ENCODE results near the gene DHDH.
"Not testable (repeated sequence)": the region's sequence is repeated elsewhere in the genome, so short reads cannot be mapped to it uniquely, and the experiment has no call there.

The DHDH gene

DNA sequence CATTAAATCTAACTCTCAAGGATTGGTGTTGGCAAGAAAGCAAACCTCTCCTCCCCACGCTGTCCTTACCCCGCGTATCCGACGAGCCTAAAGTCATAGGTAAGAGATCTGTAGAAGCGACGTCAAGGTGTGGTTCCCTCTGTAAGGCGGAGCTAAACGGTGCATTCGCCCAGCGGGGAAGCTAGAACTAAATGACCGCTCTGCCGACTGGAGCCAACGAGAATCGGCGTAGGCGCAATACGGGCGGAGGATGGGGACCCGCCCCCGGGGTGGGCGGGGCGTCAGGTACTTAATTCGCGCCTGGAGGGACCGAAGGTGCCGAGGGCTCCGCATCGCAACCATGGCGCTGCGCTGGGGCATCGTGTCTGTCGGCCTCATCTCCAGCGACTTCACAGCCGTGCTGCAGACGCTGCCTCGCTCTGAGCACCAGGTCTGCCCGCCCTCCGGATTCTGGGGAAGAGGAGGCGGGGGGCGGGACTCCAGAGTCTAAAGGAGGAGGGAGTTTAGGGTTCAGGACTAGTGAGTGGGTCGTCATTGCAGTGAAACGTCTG lies at the start of gene DHDH:
TSS of gene DHDH (plus strand) at position 318 of the 551 bp plus-strand sequence. CDS start at position 341, 23 bp downstream.
- peak; percentile 63 for DNase-seq (ENCODE audit: low read depth)

DNA sequence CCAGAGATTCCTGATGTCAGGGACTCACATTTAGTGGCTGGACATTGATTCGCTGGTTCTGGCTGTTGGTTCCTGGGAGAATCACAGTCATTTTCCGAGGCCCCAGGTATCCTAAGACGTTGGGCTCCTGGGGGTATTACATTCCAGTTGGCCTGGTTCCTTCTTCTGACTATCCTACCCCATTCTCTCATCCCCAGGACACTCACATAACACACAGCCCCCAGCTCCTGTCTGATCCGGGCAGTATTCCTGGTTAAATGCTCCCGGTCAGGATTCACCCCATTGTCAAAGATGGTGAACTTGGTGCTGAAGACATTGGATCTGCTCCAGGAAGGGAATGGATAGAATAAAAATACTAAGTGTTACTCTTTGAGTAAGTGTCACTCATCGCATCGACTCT lies 49.8 kb upstream of the DHDH start:
- DNase-seq (ENCODE audit: low read depth): no peak

- DNase-seq (ENCODE audit: low read depth): no peak
These were observed 45.5 kb upstream of the DHDH start for GRCh38 chr19:48887861-48888612.

- not testable (repeated sequence) for DNase-seq (ENCODE audit: low read depth)
These were observed 44.0 kb upstream of the DHDH start for GRCh38 chr19:48889496-48889895.

GRCh38 chr19:48890551-48890950 lies 42.9 kb upstream of the DHDH start:
- no peak for DNase-seq (ENCODE audit: low read depth)

GRCh38 chr19:48895226-48895625 lies 38.3 kb upstream of the DHDH start:
- no peak for DNase-seq (ENCODE audit: low read depth)

GRCh38 chr19:48896191-48896720 lies 37.2 kb upstream of the DHDH start:
- DNase-seq (ENCODE audit: low read depth): no peak

GRCh38 chr19:48897181-48897580 lies 36.3 kb upstream of the DHDH start:
- no peak for DNase-seq (ENCODE audit: low read depth)

DNA sequence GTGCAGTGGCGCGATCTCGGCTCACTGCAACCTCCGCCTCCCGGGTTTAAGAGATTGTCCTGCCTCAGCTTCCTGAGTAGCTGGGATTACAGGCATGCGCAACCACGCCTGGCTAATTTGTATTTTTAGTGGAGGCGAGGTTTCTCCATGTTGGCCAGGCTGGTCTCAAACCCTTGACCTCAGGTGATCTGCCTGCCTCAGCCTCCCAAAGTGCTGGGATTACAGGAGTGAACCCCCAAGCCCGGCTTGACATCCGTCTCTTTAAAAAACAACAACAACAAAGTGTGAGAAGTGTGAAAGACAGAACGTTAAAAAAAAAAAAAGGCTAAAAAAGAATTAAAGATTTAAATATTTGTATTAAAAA lies 34.1 kb upstream of the DHDH start:
- not testable (repeated sequence) for DNase-seq (ENCODE audit: low read depth)

GRCh38 chr19:48899781-48900476 lies 33.6 kb upstream of the DHDH start, which contains the start of gene NUCB1:
Gene NUCB1 (plus strand): TSS chr19:48900312. CDS start chr19:48900797, 485 bp downstream.
- DNase-seq (ENCODE audit: low read depth): peak; percentile 99

GRCh38 chr19:48900477-48901406 lies 32.8 kb upstream of the DHDH start:
- no peak for DNase-seq (ENCODE audit: low read depth)

GRCh38 chr19:48902291-48902690 lies 31.2 kb upstream of the DHDH start:
- not testable (repeated sequence) for DNase-seq (ENCODE audit: low read depth)

- not testable (repeated sequence) for DNase-seq (ENCODE audit: low read depth)
These were observed 29.7 kb upstream of the DHDH start for GRCh38 chr19:48903788-48904187.

DNA sequence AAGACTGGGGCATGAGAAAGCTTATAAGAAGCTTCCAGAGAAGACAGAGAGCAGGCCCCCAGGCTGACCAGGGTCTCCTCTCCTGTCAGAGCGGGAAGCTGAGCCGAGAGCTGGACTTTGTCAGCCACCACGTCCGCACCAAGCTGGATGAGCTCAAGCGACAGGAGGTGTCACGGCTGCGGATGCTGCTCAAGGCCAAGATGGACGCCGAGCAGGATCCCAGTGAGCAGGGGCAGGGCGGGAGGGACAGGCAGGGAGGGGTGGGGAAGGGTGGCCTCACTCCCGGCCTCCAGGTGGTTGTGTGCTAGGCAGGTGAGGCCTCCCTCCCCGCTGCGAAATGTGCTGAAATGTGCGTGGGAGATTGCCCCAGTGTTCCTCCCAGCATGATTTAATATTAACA lies 27.8 kb upstream of the DHDH start:
- no peak for DNase-seq (ENCODE audit: low read depth)

GRCh38 chr19:48906324-48906723 lies 27.2 kb upstream of the DHDH start:
- DNase-seq (ENCODE audit: low read depth): no peak

DNA sequence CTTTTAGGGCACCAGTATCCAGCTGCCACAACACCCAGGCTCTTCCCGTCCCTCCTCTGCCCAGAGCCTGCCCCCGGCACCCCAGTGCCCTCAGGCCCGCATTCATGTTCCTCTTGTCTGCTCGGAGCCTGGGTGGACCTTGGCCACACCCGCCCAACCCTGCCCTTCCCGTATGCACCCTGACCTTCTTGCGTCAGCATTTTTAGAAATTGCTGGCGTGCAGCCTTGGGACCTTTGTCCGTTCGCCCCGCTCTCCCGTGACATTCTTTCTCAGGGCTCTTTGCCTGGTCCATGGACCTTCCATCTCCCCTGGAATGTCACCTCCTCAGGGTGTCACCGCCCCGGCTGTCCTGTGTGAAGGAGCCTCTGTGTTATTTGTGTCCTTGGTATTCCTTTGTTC lies 25.8 kb upstream of the DHDH start:
- no peak for DNase-seq (ENCODE audit: low read depth)

- not testable (repeated sequence) for DNase-seq (ENCODE audit: low read depth)
These were observed 23.9 kb upstream of the DHDH start for GRCh38 chr19:48909424-48910077.

GRCh38 chr19:48910803-48911202 lies 22.7 kb upstream of the DHDH start:
- DNase-seq (ENCODE audit: low read depth): no peak

DNA sequence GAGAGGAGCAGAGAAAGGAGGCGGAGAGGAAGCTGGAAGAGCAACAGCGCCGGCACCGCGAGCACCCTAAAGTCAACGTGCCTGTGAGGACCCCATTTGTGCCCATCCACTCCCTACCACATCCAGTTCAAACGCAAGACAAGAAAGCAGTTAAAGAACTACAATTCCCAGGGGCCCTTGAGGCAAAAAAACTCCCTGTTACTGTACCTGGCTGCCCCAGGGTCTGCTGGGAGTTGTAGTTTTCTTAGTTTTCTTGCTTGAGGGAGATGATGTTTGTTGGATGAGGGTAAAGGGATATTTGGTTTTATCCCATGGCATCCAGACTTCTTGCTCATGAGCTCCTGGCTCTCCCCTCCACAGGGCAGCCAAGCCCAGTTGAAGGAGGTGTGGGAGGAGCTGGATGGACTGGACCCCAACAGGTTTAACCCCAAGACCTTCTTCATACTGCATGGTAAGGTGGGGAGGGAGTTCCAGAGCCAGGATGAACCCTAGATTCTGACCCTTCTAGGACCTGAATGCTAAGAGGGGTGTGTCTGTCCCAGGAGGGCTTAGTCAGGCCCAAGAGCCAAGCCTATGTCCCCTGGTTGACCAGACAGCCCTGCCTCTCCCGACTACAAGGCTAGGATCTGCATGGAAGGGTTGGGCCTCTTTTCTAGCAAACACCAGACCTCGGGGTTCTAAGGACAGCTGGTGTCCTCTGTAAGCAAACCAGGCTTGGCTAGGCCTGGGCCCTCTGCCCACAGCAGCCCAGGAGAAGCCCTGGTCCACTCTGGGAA lies 20.2 kb upstream of the DHDH start:
- DNase-seq (ENCODE audit: low read depth): no peak

- DNase-seq (ENCODE audit: low read depth): no peak
These were observed 19.3 kb upstream of the DHDH start for GRCh38 chr19:48914181-48914580.

Data from stimulated activated CD8-positive, alpha-beta memory T cell treated with anti-CD3 and anti-CD28 coated beads, Interleukin-4, amount 100 ng/mL, for 24 hours (primary cell).